PFSK-1 (cell line): Measurements from ENCODE around the gene STAU1.

Experiments
- FOXP2 ChIP-seq: optimal IDR thresholded peaks from 2 replicates; pipeline ENCODE3; 2011; ENCODE audit warnings: borderline replicate concordance, control low read depth, inconsistent platforms; ENCODE audit not compliant: insufficient read depth; ENCODE audit errors: extremely low read length, extremely low read depth
- POLR2AphosphoS5 ChIP-seq: IDR thresholded peaks from 2 replicates; pipeline ENCODE4 v1.6.1; 2012; ENCODE audit warnings: low read depth, mild to moderate bottlenecking, control low read depth, low read length, moderate library complexity
- SIN3A ChIP-seq: IDR thresholded peaks from 2 replicates; pipeline ENCODE4 v1.6.1; 2012; ENCODE audit warnings: mild to moderate bottlenecking, low read length, moderate library complexity, borderline replicate concordance; ENCODE audit not compliant: insufficient read depth
- TAF1 ChIP-seq: IDR thresholded peaks from 2 replicates; pipeline ENCODE4 v1.6.1; 2012; ENCODE audit warnings: low read length, control low read depth, borderline replicate concordance; ENCODE audit not compliant: insufficient read depth
- TF ChIP-seq, protein P1 (sequence below), 2 experiments: IDR thresholded peaks; 2 replicates each; pipeline versions ENCODE4 v1.6.1 to v1.8.0; 2011 to 2012; ENCODE audit warnings: low read depth in 2 of 2, low read length in 2 of 2, control low read depth in 1 of 2, inconsistent platforms in 1 of 2, mild to moderate bottlenecking in 1 of 2, moderate library complexity in 1 of 2; ENCODE audit not compliant: insufficient read depth in 1 of 2

GRCh38 chr20:49185071-49185761 lies 2.9 kb downstream of the STAU1 start:
- TF ChIP-seq, protein P1, sequence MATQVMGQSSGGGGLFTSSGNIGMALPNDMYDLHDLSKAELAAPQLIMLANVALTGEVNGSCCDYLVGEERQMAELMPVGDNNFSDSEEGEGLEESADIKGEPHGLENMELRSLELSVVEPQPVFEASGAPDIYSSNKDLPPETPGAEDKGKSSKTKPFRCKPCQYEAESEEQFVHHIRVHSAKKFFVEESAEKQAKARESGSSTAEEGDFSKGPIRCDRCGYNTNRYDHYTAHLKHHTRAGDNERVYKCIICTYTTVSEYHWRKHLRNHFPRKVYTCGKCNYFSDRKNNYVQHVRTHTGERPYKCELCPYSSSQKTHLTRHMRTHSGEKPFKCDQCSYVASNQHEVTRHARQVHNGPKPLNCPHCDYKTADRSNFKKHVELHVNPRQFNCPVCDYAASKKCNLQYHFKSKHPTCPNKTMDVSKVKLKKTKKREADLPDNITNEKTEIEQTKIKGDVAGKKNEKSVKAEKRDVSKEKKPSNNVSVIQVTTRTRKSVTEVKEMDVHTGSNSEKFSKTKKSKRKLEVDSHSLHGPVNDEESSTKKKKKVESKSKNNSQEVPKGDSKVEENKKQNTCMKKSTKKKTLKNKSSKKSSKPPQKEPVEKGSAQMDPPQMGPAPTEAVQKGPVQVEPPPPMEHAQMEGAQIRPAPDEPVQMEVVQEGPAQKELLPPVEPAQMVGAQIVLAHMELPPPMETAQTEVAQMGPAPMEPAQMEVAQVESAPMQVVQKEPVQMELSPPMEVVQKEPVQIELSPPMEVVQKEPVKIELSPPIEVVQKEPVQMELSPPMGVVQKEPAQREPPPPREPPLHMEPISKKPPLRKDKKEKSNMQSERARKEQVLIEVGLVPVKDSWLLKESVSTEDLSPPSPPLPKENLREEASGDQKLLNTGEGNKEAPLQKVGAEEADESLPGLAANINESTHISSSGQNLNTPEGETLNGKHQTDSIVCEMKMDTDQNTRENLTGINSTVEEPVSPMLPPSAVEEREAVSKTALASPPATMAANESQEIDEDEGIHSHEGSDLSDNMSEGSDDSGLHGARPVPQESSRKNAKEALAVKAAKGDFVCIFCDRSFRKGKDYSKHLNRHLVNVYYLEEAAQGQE (IDR thresholded peaks at IDR 0.05; ENCODE audit: insufficient read depth in 1 of 2, low read depth in 2 of 2, low read length in 2 of 2) = no peak
- TF ChIP-seq POLR2AphosphoS5 (no peak), TAF1 (no peak), SIN3A (no peak), FOXP2 (no peak)
